ENCODE results near the gene MAP4K5.
"Not testable (repeated sequence)": the region's sequence is repeated elsewhere in the genome, so short reads cannot be mapped to it uniquely, and the experiment has no call there.

The MAP4K5 gene

DNA sequence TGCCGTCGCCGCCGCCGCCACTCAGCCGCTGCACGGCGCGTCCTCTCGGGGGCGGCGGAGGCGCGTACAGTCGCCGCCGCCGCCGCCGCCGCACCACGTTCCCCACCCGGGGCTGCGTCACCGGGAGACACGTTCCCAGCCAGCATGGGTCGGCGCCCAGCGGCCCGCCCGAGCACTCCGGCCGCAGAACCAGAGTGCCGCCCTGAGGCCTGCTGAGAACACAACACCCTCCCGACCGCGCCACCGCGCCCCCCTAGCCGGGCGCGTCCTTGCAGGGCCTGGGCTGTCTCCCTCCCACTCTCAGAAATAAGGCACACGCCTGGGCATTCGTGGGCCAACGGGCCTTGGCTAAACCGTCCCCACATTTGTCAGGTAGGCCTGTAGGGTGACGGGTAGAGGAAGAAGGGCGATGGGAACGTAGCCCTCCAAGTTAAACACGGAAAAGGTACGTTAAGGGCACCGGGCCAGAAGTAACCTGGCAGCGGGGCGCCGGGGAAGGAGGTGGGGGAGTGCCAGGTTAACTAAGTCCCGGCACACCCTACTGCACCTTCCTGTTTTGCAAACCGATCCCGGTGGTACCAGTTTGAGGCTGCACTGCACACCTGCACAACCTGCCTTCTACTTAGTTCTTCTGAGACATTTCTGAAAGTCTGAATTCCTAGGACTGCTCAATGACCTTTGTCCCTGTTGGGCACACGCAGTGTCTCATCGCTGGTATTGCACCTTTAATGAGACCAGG is at the start of gene MAP4K5:
MAP4K5 (minus strand) TSS at position 68 of the 739 bp plus-strand sequence. CDS start 520 bp downstream, outside the sequence.
- peak; percentile 92 for DNase-seq (ENCODE audit: low spot score)

DNA sequence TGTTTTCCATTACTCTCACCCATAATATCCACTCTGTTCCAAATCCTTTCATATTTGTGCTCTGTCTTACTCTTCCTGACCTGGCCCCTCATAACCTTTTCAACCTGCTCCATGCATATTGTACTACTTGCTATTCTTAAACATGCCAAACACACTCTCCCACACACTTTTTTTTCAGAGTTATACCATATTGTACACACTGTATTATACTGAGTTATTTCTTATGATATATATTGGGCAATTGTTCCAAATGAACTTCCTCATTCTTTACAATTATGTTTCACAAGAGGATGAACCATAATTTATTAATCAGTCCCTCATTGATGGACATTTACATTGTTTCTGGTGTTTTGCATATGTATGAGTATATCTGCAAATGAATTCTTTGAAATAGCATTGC is 46.1 kb upstream of the MAP4K5 start:
- DNase-seq (ENCODE audit: low spot score): no peak

DNA sequence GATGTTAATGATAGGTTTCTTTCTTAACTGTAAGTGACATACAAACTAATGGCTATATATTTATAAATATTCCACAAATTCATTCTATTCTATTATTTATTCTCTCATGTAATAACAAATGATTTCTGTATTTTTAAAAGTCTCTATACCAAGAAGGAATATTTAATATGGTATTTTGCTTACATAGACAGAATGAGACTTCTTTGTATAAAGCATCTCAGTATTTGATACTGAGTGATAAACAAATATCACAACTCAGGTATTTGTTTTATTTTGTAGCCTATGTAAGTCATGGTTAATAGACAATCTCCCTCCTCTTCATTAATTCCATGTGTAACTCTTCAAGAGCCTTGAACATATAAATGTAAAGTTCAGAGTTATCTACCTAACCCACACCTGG is 45.6 kb upstream of the MAP4K5 start:
- DNase-seq (ENCODE audit: low spot score): no peak

DNA sequence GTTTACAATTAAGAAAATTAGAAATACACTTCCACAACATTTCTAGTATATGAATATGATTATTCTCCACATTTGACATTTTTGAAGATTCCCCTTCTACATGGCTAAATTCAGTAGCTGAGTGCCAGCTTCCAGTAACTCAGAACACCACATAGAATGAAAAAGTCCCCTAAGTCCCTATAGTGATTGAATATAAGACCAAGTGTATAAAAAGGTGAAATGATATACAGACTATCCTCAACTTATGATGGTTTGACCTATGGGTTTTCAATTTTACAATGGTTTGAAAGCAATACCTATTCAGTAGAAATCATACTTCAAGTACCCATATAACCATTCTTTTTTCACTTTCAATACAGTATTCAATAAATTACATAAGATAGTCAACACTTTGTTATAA is 43.4 kb upstream of the MAP4K5 start:
- DNase-seq (ENCODE audit: low spot score): no peak

DNA sequence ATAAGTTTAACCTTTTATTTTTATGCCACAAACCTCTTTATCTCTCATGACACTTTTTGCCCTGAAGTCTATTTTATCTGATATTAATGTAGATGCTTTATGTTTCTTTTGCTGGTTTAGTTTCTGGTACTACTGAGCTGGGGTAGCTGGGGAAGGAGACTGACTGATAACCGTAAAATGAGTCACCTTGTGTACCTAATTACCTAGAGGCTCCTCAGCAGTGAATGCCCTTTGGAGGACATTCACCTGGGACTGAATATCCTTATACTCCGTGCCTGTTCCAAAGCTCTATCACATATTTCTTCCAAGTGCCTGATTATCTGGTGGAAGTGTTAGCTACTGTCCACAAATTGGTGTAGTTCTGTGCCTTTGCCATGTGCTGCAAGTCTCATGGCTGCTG is 41.5 kb upstream of the MAP4K5 start:
- no peak for DNase-seq (ENCODE audit: low spot score)

DNA sequence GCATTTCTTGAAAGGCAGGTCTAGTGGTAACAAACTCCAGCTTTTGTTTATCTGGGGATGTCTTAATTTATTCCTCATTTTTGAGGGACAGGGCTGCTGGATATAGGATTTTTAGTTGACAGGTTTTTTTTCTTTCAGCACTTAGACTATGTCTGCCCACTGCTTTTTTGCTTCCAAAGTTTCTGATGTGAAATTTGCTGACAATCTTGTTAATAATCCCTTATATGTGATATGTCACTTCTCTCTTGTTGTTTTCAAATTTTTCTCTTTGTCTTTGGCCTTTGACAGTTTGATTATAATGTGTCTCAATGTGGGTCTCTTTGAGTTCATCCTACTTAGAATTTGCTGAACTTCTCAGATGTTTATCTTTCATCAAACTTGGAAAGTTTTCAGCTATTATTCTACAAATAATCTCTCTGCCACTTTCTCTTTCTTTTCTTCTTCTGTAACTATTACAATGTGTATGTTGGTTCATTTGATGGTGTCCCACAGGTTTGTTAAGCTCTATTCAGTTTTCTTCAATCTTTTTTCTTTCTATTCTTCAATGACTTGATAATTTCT is 37.4 kb upstream of the MAP4K5 start:
- DNase-seq (ENCODE audit: low spot score): no peak

DNA sequence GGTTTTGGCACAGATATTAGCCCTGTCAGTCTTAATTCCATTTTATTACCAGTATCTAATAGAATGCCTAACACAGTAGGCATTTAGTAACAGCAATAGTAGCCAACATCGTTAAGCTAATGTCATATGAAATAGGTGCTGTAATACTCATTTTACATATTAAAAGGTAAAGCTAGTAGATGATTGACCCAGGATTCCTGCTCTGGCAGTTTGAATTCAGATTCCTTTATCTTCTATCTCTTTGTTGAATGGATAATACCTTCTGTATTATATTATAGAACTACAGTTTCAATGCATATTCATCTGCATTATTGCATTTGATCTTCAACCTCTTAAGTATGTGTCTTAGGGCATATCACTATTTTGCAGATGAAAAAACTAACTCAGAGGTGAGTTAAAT is 30.5 kb upstream of the MAP4K5 start:
- DNase-seq (ENCODE audit: low spot score): no peak

DNA sequence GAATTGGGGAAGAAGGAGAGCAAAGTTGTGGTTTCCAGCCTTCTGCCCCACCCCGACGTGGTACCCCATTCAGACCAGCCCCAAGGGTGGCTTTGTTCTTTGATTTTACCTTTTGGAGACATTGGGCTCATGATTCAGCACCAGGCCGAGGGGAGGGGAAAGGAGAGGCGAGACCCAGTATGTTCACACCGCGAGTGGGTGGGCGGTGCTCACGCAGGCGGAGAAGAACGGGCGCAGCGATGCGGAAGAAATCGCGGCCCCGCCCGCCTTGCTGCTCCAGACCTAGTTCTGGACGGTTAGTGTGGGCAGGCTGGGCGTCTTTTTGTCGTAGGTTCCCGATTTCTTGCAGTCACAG is 28.5 kb upstream of the MAP4K5 start:
- peak; percentile 30 for DNase-seq (ENCODE audit: low spot score)

DNA sequence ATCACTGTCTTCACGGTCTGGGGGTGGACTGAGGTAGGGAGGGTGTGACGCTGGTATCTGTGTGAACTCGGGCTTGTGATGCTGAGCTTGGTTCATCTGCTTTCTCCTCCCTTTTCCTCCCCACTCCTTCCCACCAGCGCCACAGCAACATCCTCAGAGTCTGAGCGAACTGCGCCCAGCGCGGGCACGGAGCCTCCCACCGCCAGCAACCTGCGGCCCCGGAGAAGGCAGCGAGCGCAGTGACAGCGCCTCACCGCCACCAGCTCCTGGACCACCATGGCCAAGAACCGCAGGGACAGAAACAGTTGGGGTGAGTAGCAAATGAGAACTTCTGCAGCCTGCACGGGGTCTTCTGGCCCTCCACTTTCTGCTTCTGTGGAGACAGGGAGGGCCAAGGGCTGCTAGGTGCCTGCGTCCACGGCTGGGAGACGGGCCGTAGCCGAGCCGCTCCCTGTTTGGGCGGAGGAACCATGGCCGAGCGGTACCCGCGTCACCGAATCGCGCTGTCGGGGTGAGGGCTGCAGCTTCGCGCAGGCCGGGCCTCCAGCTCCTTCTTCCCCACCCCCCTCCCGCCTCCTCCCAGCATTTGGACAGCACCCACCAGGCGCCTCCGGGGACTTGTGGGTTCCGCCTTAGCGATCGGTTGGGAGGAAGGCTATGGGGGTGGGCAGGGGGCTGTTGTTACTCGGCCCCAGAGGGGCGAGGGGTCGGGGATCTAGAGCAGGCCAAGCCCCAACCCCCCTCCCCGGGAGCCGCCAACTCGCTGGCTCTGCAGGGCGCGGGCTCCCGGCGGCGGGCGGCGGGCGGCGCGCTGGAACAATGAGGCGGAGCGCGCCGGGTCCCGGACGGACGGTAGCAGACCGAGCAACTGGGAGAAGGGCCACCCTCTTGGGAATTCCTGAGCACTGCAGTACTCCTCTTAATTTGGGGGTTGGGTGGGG is 27.9 kb upstream of the MAP4K5 start, which contains the start of gene ATL1:
ATL1 (plus strand) TSS at position 156 of the 941 bp plus-strand sequence; CDS start at position 277, 121 bp downstream.
- no peak for DNase-seq (ENCODE audit: low spot score)

DNA sequence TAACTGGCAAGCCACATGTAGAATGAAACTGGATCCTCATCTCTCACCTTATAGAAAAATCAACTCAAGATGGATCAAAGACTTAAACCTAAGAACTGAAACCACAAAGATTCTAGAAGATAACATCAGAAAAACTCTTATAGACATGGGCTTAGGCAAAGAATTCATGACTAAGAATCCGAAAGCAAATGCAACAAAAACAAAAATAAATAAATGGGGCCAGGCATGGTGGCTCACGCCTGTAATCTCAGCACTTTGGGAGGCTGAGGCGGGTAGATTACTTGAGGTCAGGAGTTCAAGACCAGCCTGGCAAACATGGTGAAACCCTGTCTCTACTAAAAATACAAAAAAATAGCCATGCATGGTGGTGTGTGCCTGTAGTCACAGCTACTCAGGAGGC is 20.4 kb upstream of the MAP4K5 start:
- DNase-seq (ENCODE audit: low spot score): not testable (repeated sequence)

DNA sequence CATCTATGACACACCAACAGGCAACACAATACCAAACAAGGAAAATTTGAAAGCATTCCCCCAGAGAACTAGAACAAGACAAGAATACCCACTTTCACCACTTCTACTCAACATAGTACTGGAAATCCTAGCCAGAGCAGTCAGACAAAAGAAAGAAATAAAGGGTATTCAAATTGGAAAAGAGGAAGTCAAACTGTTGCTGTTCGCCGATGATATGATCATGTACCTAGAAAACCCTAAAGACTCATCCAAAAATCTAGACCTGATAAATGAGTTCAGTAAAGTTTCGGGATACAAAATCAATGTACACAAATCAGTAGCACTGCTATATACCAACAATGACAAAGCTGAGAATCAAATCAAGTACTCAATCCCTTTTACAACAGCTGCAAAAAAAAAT is 19.5 kb upstream of the MAP4K5 start:
- no peak for DNase-seq (ENCODE audit: low spot score)

DNA sequence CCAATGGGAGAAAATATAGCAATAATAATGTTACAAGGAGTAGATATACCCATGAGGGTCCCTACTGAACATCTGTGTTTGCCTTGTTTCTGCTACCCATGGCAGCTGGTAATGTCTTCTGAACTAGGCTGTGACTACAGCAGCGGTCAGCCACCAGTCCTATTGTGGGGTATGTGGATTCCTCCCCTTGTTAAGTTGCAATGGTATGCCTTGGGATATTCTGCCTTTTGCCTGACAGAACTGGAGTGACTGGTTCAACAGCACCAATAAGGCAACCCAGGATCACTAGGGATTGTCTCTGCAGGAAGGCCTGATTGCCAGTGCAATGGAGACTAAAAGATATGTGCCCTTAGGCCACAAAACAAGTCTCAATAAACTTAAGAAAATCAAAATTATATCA is 17.9 kb upstream of the MAP4K5 start:
- no peak for DNase-seq (ENCODE audit: low spot score)

DNA sequence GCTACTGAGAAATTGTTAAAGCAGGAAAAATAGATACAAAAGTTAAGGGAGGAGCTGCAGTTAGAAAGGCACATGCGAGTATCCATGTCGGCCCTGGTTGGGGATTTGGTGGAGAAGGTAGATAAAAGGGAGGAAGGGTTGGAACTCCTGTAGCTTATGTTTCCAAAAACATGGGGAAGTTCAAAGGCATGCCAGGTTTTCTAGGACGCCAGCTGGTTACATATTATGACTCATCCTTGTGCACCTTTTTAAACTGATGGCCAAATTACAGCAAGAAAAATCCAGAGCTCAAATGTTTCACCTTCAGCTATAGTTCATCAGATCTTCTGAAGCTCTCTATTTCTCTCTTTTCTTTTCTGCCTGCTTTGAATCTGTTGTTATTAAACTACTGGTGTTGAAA is 13.2 kb upstream of the MAP4K5 start:
- no peak for DNase-seq (ENCODE audit: low spot score)

DNA sequence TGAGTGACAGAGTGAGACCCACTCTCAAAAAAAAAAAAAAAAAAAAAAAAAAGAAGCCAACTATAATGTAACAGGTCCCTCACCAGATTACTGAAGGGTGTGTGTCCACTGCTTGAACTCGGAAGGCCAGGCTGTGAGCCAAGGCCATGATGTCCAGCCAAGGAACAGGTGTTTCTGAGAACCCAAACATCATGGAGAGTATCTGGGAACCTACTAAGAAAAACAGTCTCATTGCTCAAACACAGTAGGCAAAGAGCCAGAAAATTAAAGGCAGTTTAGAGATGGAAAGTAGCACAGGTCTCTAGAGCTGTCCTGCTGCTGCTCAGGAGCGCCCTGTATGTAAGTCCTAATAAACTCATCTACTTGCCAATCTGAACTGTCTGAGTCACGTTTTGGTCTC is 12.5 kb upstream of the MAP4K5 start:
- DNase-seq (ENCODE audit: low spot score): no peak

DNA sequence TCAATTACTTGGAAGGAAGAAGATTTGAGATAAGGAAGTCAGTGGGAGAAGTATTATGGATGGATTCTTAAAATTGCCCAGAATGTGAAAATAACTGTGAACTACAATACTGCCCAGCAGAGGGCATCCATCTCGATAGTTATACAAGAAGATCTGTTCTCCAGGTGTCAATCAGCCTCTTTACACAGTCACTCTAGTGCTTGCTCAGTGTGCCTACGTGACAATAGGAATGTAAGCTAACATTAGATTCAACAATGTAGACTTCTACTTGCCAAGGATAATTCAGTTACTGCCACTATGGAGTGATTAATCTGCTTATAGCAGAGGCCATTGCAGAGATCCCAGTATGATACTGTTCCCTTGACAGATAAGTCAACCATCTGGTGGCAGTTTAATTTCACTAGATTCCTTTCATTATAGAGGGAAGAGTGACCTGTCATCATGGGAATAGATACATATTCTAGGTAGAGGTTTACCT is 10.6 kb upstream of the MAP4K5 start:
- peak; percentile 59 for DNase-seq (ENCODE audit: low spot score)

DNA sequence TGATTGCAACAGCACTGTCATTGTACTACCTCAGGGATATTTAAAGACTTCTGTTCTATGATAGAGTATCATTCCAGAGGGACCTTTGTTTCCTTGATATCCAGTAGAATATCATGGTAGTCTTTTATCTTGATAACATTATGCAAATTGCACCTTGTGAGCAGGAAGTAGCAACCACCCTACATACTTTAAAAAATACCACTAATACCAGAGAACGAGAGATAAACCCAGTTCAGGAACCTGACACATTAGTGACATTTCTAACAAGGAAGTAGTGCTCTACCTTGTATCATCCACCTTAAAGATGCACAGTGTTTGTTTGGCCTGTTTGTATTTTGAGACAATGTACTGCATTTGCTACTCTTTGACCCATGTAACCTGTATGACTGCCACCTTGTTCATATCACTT is 8.8 kb upstream of the MAP4K5 start:
- DNase-seq (ENCODE audit: low spot score): no peak

DNA sequence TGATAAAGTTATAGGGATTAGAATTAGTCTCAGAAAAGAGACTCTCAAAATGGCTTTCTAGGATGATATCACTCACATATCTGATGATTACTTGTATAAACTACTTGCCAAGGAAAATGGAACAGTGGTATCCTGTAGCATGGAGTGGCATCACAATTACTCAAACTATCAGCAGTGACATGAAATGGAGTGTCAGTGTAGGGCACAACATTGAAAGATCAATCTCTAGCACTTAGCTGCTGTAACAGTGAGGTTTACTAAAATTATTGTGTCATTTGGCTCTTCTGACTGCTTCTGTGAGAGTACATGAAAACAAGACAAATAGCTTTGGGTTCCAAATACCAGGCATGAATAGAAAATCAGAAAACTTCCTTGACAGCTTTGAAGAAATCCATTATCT is 6.7 kb upstream of the MAP4K5 start:
- DNase-seq (ENCODE audit: low spot score): no peak

DNA sequence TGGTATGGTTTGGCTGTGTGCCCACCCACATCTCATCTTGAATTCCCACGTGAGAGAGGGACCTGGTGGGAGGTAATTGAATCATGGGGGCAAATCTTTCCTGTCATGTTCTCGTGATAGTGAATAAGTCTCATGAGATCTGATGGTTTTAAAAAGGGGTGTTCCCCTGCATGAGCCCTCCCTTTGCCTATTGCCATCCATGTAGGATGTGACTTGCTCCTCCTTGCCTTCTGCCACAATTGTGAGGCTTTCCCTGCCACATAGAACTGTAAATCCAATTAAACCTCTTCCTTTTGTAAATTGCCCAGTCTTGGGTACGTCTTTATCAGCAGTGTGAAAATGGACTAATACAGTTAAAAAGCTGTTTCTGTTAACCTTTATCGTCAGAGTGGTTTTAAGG is 5.7 kb upstream of the MAP4K5 start:
- not testable (repeated sequence) for DNase-seq (ENCODE audit: low spot score)

DNA sequence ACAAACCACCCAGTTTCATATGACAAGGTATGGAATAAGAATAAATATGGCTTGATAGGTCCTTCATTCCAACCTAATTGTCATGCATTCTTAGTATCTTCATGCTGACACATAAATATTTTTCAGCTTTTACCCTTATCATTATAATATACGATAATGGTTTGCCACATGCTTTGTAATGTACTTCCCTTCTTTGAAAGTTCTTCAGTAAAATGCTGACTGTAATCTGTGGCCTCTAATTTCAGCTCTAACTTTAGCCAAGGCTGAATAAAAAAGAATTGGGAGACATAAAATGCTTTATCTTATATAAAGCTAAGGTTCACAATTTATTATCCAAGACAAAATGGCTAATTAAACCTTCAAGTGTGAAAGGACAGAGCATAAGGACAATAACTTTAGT is 2.6 kb upstream of the MAP4K5 start:
- DNase-seq (ENCODE audit: low spot score): no peak

DNA sequence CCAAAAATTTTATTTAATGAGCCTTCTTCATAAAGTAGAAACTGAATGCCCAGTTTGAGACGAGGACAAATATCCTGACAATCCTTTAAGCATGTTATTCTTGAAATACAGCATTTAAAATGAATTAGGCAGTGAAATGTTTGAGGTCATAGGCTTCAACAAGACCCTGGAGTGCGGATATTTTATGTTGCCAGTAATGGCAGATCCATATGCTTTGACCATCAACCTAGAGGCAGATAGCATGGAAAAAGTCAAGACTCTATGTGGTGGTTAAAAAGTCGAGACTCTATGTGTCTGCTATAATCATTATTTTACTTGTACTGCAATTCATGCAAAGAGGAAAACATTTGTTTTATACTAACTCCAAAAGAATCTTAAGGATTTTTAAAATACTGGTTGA is 2.0 kb upstream of the MAP4K5 start:
- DNase-seq (ENCODE audit: low spot score): no peak

DNA sequence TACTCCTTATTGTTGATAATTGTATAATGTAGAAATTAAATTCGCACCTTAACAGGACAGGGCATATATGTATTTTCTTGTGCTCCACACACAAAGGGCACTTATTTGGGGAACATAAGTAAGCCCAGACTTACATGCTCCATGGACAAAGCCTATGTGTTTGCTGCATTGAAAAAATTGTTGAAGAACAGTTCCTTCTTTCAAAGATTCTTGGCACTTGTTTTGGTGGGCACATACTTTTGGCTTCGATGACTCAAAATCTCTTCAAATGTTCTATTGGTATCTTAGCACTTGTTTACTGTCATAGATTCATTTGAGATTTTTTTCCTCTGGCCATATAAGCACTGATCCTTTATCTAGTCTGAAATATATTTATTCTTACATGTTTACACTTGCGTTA is 1.4 kb upstream of the MAP4K5 start:
- no peak for DNase-seq (ENCODE audit: low spot score)

DNA sequence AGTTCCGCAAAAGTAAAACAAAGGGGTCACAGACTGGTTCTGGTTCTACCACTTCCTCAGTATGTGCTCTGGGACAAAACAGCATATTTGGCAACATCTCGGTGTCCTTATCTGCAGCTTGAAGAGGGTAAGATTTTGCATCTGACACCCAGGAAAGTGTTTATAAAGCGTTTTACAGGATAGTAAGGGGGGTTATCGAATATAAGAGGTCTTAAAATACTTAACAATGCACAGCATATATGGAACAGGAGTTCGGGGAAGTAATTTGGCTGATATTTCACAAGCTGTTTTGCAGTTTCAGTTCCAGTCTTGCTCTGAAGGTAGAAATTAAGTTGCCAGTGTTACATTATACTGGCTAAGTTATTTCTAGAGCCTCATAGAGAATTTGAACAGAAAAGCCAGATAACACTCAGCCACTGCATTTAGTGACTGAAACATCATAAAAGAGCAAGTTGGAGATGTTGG is 904 bp upstream of the MAP4K5 start:
- DNase-seq (ENCODE audit: low spot score): no peak
